Cardiac fibroblast (primary cell): ENCODE data around the gene C1QC.

Experiments used
- DNase-seq, 2 donors: peaks; one replicate each; pipeline versions ENCODE4 v3.0.0 to v3.0.0-alpha.2; 2010; ENCODE audit warnings: low read depth in 2 of 2
- H3K4me3 ChIP-seq, 2 donors: replicated peaks in 1 of 2; 1 replicate in 1 of 2; 2 replicates in 1 of 2; pipeline ENCODE4 v1.5.1; 2011; ENCODE audit warnings: low read depth in 2 of 2, low read length in 2 of 2, mild to moderate bottlenecking in 2 of 2, moderate library complexity in 1 of 2
- CTCF ChIP-seq: IDR thresholded peaks from one replicate; pipeline ENCODE4 v1.5.1; 2011; ENCODE audit warnings: low read depth, mild to moderate bottlenecking, low read length, inconsistent platforms

Gene C1QC

GRCh38 chr1:22652881-22653316 lies 9.5 kb downstream of the C1QC start, which contains the start of gene C1QB:
Gene C1QB, plus strand, starts transcription at chr1:22653236. Its CDS starts 6,227 bp downstream, at chr1:22659463.
- DNase-seq: no peak
- no peak for TF ChIP-seq CTCF
- no peak within 1 kb of the TSS for H3K4me3 ChIP-seq

DNA sequence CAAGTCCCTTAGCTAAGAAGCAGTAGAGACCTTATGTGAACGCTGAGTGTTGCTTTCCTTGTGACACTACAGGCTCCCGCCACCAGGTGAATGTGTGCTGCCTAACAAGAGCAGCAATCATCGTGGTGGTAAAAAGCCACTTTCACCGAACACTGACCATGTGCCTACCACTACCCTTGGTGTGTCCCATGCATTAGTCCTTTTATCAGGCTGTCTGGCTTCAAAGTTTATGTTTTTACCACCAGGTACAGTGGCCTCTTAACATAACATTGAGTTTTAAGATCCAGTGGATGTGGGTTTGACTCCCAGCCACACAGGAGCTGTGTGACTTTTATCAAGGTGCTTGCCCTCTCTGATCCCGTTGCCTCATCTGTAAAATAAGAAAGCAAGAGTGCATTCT lies 11.3 kb downstream of the C1QC start:
- no peak overlapping the region for H3K4me3 ChIP-seq
- no peak for DNase-seq
- no peak for TF ChIP-seq CTCF

DNA sequence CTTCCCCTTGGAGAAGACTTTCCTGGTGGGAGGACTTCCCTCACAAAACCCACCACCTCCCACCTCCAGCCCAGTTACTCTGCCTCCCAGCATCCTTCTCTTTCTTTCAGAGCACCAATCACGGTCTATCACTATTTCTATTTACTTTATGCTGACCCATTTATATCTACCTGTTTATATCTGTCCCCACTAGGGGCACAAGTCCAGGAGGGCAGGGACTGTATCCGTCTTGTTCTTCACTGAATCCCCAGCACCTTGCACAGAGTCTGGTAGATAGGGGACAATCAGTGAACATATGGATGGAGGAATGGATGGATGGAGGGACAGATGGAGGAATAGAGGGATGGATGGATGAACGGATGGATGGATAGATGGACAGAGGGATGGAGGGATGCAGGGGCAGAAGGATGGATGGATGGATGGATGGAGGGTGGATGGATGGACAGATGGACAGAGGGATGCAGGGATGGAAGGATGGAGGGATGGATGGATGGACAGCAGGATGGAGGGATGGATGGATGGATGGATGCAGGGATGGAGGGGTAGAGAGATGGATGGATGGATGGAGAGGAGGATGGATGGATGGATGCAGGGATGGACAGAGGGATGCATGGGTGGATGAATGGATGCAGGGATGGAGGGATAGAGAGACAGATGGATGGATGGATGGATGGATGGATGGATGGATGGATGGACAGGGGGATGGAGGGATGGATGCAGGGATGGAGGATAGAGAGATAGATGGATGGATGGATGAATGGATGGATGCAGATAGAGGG lies 15.1 kb downstream of the C1QC start:
- no peak for DNase-seq
- H3K4me3 ChIP-seq: no peak overlapping the region
- no peak for TF ChIP-seq CTCF

DNA sequence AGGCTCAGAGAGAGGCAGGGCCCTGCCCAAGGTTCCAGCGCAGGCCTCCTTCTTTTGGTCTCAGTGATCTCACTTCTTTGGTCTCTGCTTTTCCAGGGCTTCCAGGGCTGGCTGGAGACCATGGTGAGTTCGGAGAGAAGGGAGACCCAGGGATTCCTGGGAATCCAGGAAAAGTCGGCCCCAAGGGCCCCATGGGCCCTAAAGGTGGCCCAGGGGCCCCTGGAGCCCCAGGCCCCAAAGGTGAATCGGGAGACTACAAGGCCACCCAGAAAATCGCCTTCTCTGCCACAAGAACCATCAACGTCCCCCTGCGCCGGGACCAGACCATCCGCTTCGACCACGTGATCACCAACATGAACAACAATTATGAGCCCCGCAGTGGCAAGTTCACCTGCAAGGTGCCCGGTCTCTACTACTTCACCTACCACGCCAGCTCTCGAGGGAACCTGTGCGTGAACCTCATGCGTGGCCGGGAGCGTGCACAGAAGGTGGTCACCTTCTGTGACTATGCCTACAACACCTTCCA lies 17.3 kb downstream of the C1QC start:
- H3K4me3 ChIP-seq: no peak overlapping the region
- DNase-seq: no peak
- no peak for TF ChIP-seq CTCF

GRCh38 chr1:22661880-22662279 lies 18.4 kb downstream of the C1QC start:
- no peak overlapping the region for H3K4me3 ChIP-seq
- no peak for TF ChIP-seq CTCF
- DNase-seq: no peak

DNA sequence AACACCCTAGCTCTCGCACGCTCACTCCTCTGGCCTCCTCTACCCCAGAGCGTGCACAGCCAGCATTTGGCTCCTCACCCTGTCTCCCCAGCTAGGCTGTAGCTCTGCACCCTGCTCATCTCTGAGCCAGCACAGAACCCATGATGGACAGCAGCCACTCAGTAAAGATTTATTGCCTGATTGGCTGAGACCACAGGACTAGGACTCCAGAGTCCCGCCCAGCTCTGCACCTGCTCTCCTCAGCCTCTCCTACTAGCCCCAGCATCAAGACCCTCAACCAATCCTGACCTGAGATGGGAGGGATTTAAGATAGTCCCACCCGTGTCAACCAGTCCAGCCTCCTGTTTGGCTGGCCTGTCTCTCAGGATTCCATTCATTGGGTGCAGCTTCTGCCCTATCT lies 18.9 kb downstream of the C1QC start:
- peak in 1 of 2 donors; percentile 2 for DNase-seq
- no peak for TF ChIP-seq CTCF
- H3K4me3 ChIP-seq: no peak overlapping the region
